Measurements from ENCODE around the gene MXD3. TPM values are rescaled to one million over a fixed set of nuclear protein-coding genes. Genes with fewer than 3 reads are reported as not detected.

The MXD3 gene
- total RNA-seq, 2 experiments from 2014 or later: 81.3 to 130 TPM

DNA sequence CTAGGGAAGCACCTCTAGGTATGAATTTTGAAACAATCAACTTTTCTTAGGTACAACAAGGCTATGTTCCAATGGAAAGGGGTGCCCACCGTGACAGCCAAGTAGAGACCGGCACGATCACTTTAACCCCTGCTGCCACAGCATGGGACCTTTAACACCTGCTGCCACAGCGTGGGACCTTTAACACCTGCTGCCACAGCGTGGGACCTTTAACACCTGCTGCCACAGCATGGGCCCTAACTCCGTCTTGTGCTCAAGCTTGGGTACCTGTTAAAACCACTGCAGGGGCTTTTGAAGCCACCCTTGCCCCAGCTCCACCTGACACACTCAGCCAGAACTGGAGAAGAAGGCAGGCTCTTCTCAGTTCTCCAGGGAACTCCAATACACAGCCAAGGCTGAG, 18.2 kb upstream of the MXD3 start:
- H3K4me1 ChIP-seq (ENCODE audit: insufficient read depth, low read length, poor library complexity, severe bottlenecking): no peaks in the 10 kb centered on the region

DNA sequence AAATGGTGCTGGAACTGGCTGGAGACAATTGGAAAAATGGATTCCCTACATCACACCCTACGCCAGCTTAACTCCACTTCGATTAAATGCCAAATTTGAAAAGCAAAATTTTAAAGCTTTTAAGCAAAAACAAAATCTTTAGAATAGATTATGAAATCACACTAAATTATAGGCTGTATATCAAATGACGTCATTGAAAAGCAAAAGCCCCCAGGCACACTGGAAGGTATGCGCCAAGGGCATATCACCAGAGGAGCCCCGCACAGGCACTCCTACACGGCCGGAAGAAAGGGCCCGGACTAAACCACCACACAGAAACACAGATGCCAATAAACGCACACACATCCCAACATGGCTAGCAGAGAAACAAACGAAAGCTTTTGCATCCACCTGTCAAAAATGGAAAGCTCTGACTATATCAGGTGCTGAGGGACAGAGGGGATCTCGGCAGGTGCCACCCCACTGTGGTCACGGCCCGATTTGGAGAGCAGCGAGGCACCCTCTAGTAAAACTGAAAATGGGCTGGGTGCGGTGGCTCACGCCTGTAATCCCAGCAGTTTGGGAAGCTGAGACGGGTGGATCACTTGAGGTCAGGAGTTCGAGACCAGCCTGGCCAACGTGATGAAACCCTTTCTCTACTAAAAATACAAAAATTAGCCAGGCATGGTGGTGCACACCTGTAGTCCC, 17.0 kb upstream of the MXD3 start:
- CTCF ChIA-PET (ENCODE audit: unreplicated experiment): no interaction called here
- Histone ChIP-seq H2AFZ (ENCODE audit: low read length) (no peak overlapping the region), H3K9me3 (ENCODE audit: low read length) (no peaks in the 10 kb centered on the region), H3K4me1 (ENCODE audit: insufficient read depth, low read length, poor library complexity, severe bottlenecking) (no peaks in the 10 kb centered on the region), H3K4me3 (ENCODE audit: low read depth, low read length, poor library complexity, severe bottlenecking) (no peak overlapping the region), H4K20me1 (ENCODE audit: insufficient read depth, low read length) (no peaks in the 10 kb centered on the region), H3K4me2 (ENCODE audit: low read length) (no peak overlapping the region), H3K79me2 (ENCODE audit: insufficient read depth, low read depth, low read length) (no peaks in the 10 kb centered on the region), H3K36me3 (ENCODE audit: insufficient read depth, low read length) (peaks cover 48% of the 10 kb centered on the region), H3K9me2 (ENCODE audit: insufficient read depth, low read length) (no peaks in the 10 kb centered on the region), H3K27ac (ENCODE audit: low read depth, low read length, poor library complexity, severe bottlenecking) (no peak overlapping the region)
- no peak for DNase-seq (ENCODE audit: low spot score)
- intact Hi-C loops (cut with micrococcal nuclease; ENCODE audit: unreplicated experiment): no loop called here
- BruUV-seq (replicated peaks): no TSS peak
- no peak for TF ChIP-seq EZH2phosphoT487 (IDR thresholded peaks at IDR 0.05; ENCODE audit: borderline replicate concordance, low read depth, low read length)
- TF ChIP-seq, protein P1, sequence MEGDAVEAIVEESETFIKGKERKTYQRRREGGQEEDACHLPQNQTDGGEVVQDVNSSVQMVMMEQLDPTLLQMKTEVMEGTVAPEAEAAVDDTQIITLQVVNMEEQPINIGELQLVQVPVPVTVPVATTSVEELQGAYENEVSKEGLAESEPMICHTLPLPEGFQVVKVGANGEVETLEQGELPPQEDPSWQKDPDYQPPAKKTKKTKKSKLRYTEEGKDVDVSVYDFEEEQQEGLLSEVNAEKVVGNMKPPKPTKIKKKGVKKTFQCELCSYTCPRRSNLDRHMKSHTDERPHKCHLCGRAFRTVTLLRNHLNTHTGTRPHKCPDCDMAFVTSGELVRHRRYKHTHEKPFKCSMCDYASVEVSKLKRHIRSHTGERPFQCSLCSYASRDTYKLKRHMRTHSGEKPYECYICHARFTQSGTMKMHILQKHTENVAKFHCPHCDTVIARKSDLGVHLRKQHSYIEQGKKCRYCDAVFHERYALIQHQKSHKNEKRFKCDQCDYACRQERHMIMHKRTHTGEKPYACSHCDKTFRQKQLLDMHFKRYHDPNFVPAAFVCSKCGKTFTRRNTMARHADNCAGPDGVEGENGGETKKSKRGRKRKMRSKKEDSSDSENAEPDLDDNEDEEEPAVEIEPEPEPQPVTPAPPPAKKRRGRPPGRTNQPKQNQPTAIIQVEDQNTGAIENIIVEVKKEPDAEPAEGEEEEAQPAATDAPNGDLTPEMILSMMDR (conservative IDR thresholded peaks at IDR 0.05; ENCODE audit: low read length): no peak
- POLR2A ChIA-PET: no interaction called here

More for the DNA sequence above, 18.2 kb upstream of the MXD3 start:
- H3K4me2 ChIP-seq (ENCODE audit: low read length): no peak overlapping the region
- no peaks in the 10 kb centered on the region for H4K20me1 ChIP-seq (ENCODE audit: insufficient read depth, low read length)
- no peak overlapping the region for H3K4me3 ChIP-seq (ENCODE audit: low read depth, low read length, poor library complexity, severe bottlenecking)
- no peak for DNase-seq (ENCODE audit: low spot score)
- ChIA-PET POLR2A (no interaction called here), CTCF (ENCODE audit: unreplicated experiment) (no interaction called here)
- H3K9me2 ChIP-seq (ENCODE audit: insufficient read depth, low read length): no peaks in the 10 kb centered on the region
- TF ChIP-seq, protein P1 (conservative IDR thresholded peaks at IDR 0.05; ENCODE audit: low read length): no peak
- no peak for TF ChIP-seq EZH2phosphoT487 (IDR thresholded peaks at IDR 0.05; ENCODE audit: borderline replicate concordance, low read depth, low read length)
- peaks cover 60% of the 10 kb centered on the region for H3K36me3 ChIP-seq (ENCODE audit: insufficient read depth, low read length)
- no peaks in the 10 kb centered on the region for H3K79me2 ChIP-seq (ENCODE audit: insufficient read depth, low read depth, low read length)
- intact Hi-C loops (cut with micrococcal nuclease; ENCODE audit: unreplicated experiment): no loop called here
- H2AFZ ChIP-seq (ENCODE audit: low read length): no peak overlapping the region
- H3K27ac ChIP-seq (ENCODE audit: low read depth, low read length, poor library complexity, severe bottlenecking): no peak overlapping the region
- BruUV-seq (replicated peaks): no TSS peak
- no peaks in the 10 kb centered on the region for H3K9me3 ChIP-seq (ENCODE audit: low read length)
